Mesenteric fat pad (tissue), 1 donor: ENCODE measurements around the gene COL4A4. TPM values are rescaled to one million over a fixed set of nuclear protein-coding genes. Genes with fewer than 3 reads are reported as not detected.
"Not testable (repeated sequence)": the region's sequence is repeated elsewhere in the genome, so short reads cannot be mapped to it uniquely, and the experiment has no call there.

Experiments
- DNase-seq: peaks from one replicate; pipeline ENCODE4 v3.0.0-alpha.2; 2020; ENCODE audit warnings: low spot score
- long read RNA-seq: library from polyadenylated mRNA; unstranded; transcript quantifications from one replicate; pipeline ENCODE4 v2.0.0, GENCODE V29; 2020
- total RNA-seq: library from RNA; stranded (reverse); fragmentation: NEBNext Ultra II Directional; extraction: Animal tissue kit (Norgen Biotek cat#: 25700); gene quantifications from one replicate; pipeline ENCODE4 v1.2.1, GENCODE V29; 2021
- donor health status: DM: yes; HTN: yes; CAD: no.

Gene COL4A4
- 0.45 TPM for total RNA-seq
- long read RNA-seq, partial matches to known transcripts, result 2 of 2 reads
- long read RNA-seq, other reads (novel, unspliced or antisense), result 0 of 2 reads

DNA sequence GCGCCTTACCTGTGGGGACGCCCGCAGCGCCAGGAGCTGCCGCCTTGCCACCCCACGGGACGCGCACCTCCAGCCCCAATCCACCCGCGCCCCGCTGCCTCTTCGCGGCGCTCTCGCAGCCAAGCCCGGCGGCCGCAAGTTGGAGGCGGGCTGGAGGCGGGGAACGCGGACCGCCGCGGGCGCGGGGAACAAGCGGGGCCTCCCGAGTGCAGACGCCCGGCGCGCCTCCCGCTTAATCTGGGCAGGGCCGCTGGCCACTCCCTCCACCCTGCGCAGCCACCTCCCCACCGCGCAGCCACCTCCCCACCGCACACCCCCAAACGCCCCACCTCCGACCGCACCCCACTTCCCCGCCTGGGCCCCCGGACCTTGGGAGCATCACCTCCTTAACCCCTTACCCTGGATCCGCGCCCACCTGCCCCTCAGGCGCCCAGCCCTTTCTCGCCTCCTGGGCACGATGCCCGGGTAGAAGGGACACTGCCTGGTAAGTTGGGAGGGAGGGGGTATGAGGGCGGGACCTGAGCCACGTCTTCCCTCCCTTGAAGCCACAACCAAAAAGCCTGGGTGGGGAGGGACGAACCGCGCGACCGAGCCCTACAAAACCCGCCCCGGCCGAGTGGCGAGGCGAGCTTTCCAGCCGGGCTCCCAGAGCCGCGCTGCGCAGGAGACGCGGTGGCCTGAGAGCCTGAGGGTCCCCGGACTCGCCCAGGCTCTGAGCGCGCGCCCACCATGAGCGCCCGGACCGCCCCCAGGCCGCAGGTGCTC is at the start of gene COL4A4, which contains the start of gene COL4A3:
Gene COL4A4 (minus strand): TSS at position 208 of the 765 bp plus-strand sequence. CDS start 16,722 bp downstream, outside the sequence.
Gene COL4A3 (plus strand): TSS at position 627 of the 765 bp plus-strand sequence. CDS start 103 bp downstream, at position 730.
- no peak for DNase-seq

DNA sequence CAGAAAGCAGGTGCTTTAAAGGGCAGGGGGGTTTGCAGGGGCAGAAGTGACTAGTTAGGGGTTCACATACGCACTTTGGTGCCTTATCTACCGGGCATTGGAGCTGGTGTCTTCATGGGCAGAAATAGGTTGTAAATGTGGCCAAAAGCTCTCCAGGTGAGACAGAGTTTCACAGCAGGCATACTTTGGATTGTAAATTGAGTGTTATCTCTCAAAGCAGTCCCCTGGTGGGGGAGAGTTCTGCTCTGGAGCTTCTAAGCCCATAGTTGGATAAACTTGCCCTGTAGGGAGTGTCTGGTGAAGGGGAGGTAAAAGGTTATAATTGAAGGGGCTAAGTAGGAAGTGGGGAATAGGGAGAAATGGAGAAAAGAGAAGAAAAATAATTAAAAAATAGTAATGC is 43.6 kb upstream of the COL4A4 start:
- no peak for DNase-seq

GRCh38 chr2:227206406-227206805 is 42.4 kb upstream of the COL4A4 start:
- no peak for DNase-seq

DNA sequence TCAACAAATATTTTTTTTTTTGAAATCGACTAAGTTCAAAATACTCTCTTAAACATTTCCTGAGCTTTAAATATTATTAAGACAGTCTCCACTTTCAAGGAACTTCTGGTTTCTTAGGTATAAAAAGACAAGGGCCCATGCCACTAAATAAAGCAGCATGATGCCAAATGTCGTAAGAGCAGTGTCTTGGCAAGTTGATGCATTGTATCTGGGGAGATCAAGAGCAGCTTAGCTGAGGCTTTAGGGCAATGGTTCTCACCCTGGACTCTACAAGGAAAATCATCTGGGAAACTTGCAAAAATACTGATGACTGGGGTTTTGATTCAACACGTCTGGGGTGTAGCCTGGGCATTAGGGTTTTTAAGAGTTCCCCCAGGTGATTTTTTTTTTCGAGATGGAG is 41.7 kb upstream of the COL4A4 start:
- no peak for DNase-seq

GRCh38 chr2:227204452-227204851 is 40.4 kb upstream of the COL4A4 start:
- no peak for DNase-seq

DNA sequence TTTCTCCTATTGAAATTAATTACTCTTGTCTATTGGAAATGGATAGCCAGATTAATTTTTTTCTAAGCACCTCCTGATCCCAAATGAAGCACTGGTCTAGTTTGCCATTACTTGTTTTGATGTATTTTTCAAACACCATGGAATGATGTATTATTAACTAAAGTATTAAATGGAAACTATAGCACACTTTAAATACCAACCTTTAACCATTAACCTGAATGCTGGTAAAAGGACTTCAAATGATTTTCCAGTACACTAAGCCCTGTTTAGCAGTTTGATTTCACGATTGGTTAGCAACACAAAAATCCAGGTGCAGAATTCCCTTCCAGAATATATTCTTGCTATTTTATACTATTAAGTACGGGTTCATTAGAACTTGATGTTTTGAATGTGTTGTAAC is 37.8 kb upstream of the COL4A4 start:
- no peak for DNase-seq

DNA sequence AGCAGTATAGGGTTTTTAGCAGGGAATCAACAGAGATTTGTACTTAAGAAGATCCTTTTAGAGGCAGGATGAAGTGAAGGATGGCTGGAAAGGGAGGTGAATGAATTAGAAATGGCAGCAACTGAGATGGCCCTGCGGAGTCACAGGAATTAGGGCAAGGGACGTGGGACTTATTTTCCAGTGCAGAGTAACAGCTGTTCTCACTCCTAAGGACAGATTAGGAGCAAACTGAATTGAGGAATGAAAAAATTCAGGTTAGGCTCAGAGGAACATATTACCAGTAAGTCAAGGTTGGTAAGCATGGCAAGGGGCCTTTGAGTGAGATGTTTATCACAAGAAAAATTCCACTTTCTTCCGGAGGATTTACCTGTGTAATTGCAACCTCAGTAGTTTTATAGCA is 34.9 kb upstream of the COL4A4 start:
- no peak for DNase-seq

DNA sequence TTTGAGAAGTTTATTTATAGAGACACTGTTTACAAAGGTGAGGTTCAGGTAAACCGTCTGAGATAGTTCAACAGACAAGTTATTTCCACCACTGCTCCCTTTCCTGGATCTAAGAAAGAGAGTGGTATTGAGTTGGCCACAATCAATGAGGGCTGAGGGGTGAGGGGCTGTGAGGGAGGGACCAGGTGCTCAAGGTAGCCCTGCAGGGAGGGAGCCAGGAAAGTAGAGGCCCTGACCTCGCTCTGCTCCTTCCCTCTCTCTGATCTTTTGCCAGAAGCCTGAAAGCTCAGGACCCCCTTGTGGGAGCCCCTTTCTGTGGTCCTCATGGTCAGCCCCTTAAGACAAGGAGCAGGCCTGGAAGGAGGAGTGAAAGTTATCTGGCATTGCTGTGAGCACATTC is 30.2 kb upstream of the COL4A4 start:
- DNase-seq, result no peak

DNA sequence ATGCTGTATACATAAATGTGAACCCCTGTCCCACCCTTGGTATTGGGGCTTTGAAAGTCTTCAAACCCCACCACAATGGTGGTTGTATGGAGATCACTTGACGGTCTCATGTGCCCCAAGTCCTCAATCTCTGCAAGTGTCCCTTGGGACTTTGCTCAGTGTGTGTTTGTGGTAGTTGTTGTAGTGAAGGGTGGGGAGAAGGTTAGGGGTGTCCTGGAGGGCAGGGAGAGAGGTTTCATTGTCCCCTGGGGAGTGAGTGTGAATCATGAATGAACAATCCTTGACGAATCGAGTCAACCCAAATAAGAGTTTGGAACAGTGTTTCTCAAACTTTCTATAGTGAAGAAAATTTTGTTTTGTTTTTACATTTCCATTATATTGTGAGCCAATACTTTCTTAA is 28.5 kb upstream of the COL4A4 start:
- DNase-seq, result no peak

DNA sequence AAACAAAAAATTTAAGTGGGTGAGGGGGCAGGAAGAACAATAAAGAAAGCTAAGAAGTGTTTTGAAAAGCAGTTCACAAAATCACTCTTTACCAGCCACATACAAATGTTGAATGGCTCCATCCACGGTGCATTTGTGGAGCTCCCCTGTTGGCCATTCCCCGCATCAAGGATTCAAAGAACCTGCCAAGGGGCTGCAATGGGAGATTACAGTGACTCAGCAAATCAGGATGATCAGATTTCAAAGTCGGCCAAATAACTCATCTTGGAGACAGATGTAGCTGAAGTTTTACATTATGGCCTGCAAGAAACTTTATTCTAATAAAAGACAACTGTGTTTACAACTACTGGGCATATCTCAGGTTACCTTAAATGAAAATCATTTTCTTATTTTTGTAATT is 27.4 kb upstream of the COL4A4 start:
- no peak for DNase-seq

DNA sequence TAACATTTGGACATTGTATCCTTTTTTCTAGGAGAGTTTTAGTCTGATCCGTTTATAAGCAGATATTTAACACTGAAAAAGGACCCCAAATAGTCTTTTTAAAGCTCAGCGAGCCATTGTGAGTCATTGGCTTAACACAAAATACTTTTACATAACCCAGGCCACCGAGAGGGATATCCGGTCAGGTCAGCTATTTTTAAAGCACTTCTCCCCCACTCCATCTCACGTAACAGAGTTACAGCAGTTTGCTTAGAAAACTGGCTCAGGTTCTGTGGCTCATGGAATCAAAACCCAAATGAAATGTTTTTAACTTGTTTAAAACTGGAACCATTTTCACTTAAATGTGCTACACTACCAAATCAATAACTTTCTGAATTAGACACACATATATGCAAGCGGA is 24.3 kb upstream of the COL4A4 start:
- DNase-seq, result no peak

DNA sequence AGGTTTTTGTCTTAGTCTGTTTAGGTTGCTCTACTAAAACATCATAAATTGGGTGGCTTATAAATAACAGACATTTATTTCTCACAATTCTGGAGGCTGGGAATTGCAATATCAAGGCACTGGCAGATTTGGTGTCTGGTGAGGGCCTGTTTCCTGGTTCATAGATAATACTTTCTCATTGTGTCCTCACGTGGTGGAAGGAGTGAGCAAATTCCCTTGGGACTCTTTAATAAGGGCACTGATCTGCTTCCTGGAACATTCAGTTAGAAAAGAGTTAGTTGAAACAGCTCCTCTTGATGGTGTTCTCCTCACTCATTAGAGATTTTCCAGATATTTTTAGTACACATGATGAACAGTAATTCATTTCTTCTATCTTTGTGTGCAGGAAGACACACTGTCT is 22.7 kb upstream of the COL4A4 start:
- DNase-seq, result no peak

DNA sequence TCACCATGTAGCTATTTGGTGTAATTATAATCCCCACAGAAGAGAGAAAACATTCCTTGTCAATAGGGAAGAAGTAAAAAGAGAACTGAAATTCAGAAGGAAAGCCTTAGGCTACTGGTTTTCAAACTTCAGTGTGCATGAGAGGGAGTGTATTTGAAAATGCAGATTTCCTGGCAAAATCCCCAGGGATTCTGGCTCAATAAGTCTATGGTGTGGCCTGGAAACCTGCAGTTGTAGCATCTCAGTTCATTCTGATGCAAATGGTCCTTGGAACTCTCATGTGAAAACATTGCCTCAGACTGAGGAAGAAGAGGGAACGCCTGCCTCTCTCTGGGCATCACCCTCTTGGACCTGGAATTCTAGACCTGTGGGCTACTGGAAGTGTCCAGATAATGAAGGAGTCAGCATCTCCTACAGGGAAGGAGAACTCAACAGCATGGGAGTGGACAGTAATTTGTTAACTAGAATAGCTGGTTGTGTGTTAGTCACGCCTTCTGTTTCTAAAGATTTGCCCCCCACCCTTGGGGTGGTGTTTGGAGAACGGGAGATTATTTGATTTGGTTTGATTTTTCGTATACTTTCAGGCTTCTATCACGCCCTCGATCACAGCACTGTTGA is 21.7 kb upstream of the COL4A4 start:
- no peak for DNase-seq

DNA sequence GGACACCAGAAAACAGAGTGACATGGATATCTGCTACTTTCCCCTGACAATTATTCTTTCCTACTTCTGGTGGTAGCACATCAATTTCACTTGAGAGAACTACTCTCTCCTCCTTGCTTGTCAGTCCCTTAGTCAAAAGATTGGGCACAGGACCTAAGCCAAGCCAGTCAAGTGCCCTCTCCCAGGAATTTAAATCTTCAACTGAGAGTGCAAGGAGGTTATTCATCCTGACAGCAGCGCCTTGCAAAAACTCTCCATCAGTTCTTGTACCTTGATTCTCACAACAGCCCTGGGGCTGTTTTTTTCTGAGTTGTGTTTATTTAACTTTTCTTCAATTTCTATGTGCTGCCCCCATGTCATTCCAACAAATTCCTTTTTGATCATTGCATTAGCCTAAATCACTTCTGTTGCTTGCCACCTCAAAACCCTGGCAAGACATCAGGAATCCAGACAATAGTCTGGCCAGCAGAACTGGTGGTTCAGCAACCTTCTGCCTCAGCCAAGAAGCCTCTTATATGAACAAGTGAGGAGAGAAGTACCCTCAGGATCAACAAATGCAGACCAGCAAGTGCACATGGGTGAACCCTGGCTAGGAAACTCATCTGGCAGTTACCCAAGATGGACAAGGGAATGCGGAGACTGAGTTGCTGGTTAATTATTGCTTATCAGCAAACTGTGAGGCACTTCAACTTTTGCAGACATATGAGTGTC is 19.8 kb upstream of the COL4A4 start:
- DNase-seq, result no peak

GRCh38 chr2:227182765-227183164 is 18.8 kb upstream of the COL4A4 start:
- DNase-seq, result no peak

DNA sequence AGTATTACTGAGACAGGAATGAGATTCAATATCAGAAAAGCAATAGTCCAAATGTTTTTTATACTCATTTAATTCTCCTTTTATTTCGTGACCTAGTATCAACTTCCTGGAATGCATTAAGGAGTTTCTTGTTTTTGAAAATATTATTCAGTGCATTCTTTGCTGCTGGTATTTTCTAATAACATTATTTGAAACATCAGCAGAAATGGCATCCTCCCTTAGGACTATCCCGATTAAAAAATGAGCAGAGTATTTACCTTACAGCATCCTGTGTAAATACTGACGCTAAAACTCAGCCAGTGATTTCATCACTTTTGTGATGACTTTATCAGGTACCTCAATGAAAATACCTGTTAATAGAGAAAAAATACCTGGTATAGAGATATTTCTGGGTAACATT is 16.8 kb upstream of the COL4A4 start:
- DNase-seq, result no peak

DNA sequence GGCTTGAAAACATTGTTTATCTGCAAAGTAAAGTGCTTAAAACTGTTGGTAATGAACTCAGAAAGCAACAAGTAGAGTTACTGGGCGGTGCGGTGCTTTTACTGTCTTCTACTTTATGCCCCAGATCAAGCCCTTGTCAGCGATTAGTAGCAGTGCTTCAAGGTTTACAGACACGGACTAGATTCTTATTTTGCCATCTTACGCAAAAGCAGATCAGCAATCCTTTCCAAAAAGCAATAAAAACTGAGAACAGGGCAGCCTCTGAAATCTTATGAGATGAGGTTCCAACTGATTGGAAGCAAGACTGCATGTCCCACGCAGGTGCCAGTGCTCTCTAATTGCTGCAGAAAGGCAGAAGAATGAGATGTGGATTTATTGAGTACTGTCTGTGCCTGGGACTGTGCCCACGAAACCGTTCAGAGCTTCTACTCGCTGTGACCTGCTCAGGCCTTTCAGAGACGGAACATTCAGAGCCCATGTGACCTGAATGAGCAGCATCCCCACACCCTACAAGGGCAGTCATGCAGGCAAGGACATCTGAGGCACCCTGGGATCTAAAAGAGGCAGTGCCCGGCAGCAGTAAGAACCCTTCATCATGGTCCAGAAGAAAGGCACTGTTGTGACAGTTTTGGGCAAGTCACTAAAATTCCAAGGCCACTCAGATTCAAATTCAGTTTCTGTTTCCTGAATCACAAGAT is 16.1 kb upstream of the COL4A4 start:
- no peak for DNase-seq

GRCh38 chr2:227177592-227178336 is 13.8 kb upstream of the COL4A4 start:
- no peak for DNase-seq

- DNase-seq, result not testable (repeated sequence)
Observed at GRCh38 chr2:227171779-227172178, 7.8 kb upstream of the COL4A4 start.

GRCh38 chr2:227164763-227165291 is 822 bp upstream of the COL4A4 start:
- no peak for DNase-seq
